WERI-Rb-1 (cell line): ENCODE results near the gene EYS.

Experiments used
- DNase-seq: peaks from one replicate; pipeline ENCODE4 v3.0.0-alpha.2; 2020
- H3K27ac ChIP-seq: fragments of 250-450 bp; sonication (Bioruptor Pico); 2 replicates; pipeline ENCODE4 v1.5.1; 2020; ENCODE audit warnings: mild to moderate bottlenecking, moderate library complexity
- H3K27me3 ChIP-seq: fragments of 250-450 bp; sonication (Bioruptor Pico); 2 replicates; pipeline ENCODE4 v1.5.1; 2021; ENCODE audit warnings: mild to moderate bottlenecking, low read depth, moderate library complexity; ENCODE audit not compliant: insufficient read depth, severe bottlenecking
- H3K36me3 ChIP-seq: fragments of 250-450 bp; sonication (Bioruptor Pico); 2 replicates; pipeline ENCODE4 v1.5.1; 2020; ENCODE audit warnings: mild to moderate bottlenecking, moderate library complexity
- H3K4me3 ChIP-seq: 2 replicates; pipeline ENCODE4 v1.5.1; 2011; ENCODE audit warnings: low read depth, mild to moderate bottlenecking, control low read depth, low read length
- H3K9me3 ChIP-seq: fragments of 250-450 bp; sonication (Bioruptor Pico); 2 replicates; pipeline ENCODE4 v1.5.1; 2021; ENCODE audit warnings: mild to moderate bottlenecking, moderate library complexity; ENCODE audit not compliant: severe bottlenecking
- TF ChIP-seq, protein P1 (sequence below): IDR thresholded peaks from 2 replicates; pipeline ENCODE4 v1.5.1; 2011; ENCODE audit warnings: low read depth, mild to moderate bottlenecking, control low read depth, inconsistent platforms, low read length

Gene EYS

GRCh38 chr6:64411226-64411625 is 1295.8 kb downstream of the EYS start:
- Histone ChIP-seq H3K4me3 (no peak overlapping the region), H3K9me3 (no peaks in the 10 kb centered on the region), H3K36me3 (no peaks in the 10 kb centered on the region), H3K27ac (no peak overlapping the region), H3K27me3 (no peaks in the 10 kb centered on the region)
- no peak for DNase-seq
- TF ChIP-seq, protein P1, sequence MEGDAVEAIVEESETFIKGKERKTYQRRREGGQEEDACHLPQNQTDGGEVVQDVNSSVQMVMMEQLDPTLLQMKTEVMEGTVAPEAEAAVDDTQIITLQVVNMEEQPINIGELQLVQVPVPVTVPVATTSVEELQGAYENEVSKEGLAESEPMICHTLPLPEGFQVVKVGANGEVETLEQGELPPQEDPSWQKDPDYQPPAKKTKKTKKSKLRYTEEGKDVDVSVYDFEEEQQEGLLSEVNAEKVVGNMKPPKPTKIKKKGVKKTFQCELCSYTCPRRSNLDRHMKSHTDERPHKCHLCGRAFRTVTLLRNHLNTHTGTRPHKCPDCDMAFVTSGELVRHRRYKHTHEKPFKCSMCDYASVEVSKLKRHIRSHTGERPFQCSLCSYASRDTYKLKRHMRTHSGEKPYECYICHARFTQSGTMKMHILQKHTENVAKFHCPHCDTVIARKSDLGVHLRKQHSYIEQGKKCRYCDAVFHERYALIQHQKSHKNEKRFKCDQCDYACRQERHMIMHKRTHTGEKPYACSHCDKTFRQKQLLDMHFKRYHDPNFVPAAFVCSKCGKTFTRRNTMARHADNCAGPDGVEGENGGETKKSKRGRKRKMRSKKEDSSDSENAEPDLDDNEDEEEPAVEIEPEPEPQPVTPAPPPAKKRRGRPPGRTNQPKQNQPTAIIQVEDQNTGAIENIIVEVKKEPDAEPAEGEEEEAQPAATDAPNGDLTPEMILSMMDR, result no peak

- no peaks in the 10 kb centered on the region for H3K27me3 ChIP-seq
- H3K27ac ChIP-seq, result no peak overlapping the region
- no peaks in the 10 kb centered on the region for H3K36me3 ChIP-seq
- H3K9me3 ChIP-seq, result no peaks in the 10 kb centered on the region
- TF ChIP-seq, protein P1, result no peak
- H3K4me3 ChIP-seq, result no peak overlapping the region
- no peak for DNase-seq
These were observed 1297.1 kb downstream of the EYS start for GRCh38 chr6:64409948-64410347.

- Histone ChIP-seq H3K36me3 (no peaks in the 10 kb centered on the region), H3K4me3 (no peak overlapping the region), H3K27ac (no peak overlapping the region), H3K9me3 (no peaks in the 10 kb centered on the region), H3K27me3 (no peaks in the 10 kb centered on the region)
- DNase-seq, result no peak
- TF ChIP-seq, protein P1, result no peak
These were observed 1302.6 kb downstream of the EYS start for GRCh38 chr6:64404396-64404795.

- no peak overlapping the region for H3K4me3 ChIP-seq
- DNase-seq, result no peak
- TF ChIP-seq, protein P1, result no peak
- no peaks in the 10 kb centered on the region for H3K9me3 ChIP-seq
- H3K27me3 ChIP-seq, result no peaks in the 10 kb centered on the region
- H3K27ac ChIP-seq, result no peak overlapping the region
- H3K36me3 ChIP-seq, result no peaks in the 10 kb centered on the region
These were observed 1323.7 kb downstream of the EYS start for GRCh38 chr6:64383277-64383676.

DNA sequence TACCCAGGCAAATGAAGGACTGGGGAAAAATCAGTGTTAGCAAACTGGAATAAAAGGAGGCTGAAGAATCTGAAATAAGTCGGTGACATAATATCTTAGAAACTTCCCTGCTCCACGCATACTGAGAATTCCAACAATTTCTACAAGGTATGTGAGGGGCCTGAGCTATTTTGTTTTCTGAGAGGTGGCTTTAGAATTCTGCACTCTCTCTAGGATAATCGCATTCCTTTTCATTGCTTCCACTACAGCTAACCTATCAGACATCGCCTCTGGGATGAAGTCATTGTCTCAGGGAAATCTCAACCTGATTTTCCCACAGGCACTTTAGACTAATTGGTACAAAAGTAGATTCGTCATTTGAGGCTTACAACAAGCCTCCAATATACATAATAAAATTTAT is 1330.6 kb downstream of the EYS start:
- no peak for DNase-seq
- no peaks in the 10 kb centered on the region for H3K27me3 ChIP-seq
- no peaks in the 10 kb centered on the region for H3K9me3 ChIP-seq
- no peaks in the 10 kb centered on the region for H3K36me3 ChIP-seq
- H3K27ac ChIP-seq, result no peak overlapping the region
- no peak overlapping the region for H3K4me3 ChIP-seq
- TF ChIP-seq, protein P1, result no peak

GRCh38 chr6:64357430-64357829 is 1349.6 kb downstream of the EYS start:
- TF ChIP-seq, protein P1, result no peak
- no peaks in the 10 kb centered on the region for H3K27me3 ChIP-seq

More at GRCh38 chr6:64357430-64357829, 1349.6 kb downstream of the EYS start:
- DNase-seq, result no peak
- Histone ChIP-seq H3K27ac (no peak overlapping the region), H3K9me3 (no peaks in the 10 kb centered on the region), H3K4me3 (no peak overlapping the region), H3K36me3 (no peaks in the 10 kb centered on the region)
